ENCODE measurements around the gene PTCH2.

DNA sequence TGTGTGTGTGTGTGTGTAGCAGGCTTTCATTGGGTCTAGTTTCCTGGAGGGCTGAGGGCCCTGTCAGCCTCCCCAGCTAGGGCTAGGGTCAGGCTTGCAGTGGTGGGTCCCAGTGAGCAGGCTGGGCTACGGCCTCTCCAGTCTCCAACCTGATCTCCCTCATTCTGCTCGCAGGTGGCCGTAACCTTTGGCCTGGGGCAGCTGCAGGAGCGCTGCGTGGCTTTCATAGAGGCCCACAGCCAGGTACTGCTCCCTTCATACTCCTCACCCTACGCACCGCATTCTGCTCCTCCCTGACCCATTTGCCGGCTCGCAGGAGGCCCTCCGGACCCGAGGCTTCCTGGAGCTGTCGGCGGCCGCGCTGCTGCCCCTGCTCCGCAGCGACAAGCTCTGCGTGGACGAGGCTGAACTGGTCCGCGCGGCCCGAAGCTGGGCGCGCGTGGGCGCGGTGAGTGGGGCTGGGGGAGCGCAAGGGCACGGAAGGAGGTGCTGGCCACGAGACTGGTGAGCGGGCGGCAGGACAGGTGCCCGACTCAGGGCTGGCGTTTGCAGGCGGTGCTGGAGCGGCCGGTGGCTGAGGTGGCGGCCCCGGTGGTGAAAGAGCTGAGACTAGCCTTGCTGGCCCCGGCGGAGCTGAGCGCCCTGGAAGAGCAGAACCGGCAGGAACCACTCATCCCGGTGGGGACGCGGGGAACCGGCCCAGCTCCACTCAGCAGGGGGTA is 30.1 kb downstream of the PTCH2 start:
- TF ChIP-seq POLR2A (IDR thresholded peaks at IDR 0.05) = no peak
- TF ChIP-seq, protein P1, sequence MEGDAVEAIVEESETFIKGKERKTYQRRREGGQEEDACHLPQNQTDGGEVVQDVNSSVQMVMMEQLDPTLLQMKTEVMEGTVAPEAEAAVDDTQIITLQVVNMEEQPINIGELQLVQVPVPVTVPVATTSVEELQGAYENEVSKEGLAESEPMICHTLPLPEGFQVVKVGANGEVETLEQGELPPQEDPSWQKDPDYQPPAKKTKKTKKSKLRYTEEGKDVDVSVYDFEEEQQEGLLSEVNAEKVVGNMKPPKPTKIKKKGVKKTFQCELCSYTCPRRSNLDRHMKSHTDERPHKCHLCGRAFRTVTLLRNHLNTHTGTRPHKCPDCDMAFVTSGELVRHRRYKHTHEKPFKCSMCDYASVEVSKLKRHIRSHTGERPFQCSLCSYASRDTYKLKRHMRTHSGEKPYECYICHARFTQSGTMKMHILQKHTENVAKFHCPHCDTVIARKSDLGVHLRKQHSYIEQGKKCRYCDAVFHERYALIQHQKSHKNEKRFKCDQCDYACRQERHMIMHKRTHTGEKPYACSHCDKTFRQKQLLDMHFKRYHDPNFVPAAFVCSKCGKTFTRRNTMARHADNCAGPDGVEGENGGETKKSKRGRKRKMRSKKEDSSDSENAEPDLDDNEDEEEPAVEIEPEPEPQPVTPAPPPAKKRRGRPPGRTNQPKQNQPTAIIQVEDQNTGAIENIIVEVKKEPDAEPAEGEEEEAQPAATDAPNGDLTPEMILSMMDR (IDR thresholded peaks at IDR 0.05) = no peak
